ENCODE data around the gene STAT3. TPM values are rescaled to one million over a fixed set of nuclear protein-coding genes. Genes with fewer than 3 reads are reported as not detected.

The STAT3 gene
- total and polyA plus RNA-seq, 9 of the 15 experiments (the other 6 are each of a cell fraction or from before 2014, with no cell fraction given): 90.0 to 179 (median 114) TPM

DNA sequence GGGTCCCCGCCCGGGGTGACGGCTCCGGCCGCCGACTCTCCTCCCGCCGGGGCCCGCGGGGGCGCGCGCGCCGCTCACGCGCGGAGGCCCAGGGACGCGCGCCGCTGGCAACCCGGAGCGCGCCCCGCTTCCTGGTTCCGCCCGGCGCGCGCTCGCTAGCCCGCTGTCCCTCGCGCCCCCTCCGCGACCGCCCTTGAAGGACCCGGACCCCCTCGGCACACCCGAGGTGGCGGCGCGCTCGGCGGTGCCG lies 112.0 kb downstream of the STAT3 start, which contains the start of gene STAT5B (continued):
- peak; percentile 40; the same call in 1 of the 2 replicates for TF ChIP-seq PHF8 (IDR thresholded peaks at IDR 0.05; ENCODE audit: borderline replicate concordance, low read length)
- no peak for TF ChIP-seq FOXJ2 (tag; IDR thresholded peaks at IDR 0.05)
- TF ChIP-seq, protein P1, sequence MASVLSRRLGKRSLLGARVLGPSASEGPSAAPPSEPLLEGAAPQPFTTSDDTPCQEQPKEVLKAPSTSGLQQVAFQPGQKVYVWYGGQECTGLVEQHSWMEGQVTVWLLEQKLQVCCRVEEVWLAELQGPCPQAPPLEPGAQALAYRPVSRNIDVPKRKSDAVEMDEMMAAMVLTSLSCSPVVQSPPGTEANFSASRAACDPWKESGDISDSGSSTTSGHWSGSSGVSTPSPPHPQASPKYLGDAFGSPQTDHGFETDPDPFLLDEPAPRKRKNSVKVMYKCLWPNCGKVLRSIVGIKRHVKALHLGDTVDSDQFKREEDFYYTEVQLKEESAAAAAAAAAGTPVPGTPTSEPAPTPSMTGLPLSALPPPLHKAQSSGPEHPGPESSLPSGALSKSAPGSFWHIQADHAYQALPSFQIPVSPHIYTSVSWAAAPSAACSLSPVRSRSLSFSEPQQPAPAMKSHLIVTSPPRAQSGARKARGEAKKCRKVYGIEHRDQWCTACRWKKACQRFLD (CRISPR knock-in tag; IDR thresholded peaks at IDR 0.05): peak; percentile 84
- no peak for TF ChIP-seq ZBTB2 (IDR thresholded peaks at IDR 0.05)
- no peak for TF ChIP-seq ZNF586 (CRISPR knock-in tag; conservative IDR thresholded peaks at IDR 0.05)
- TF ChIP-seq RBM17 (IDR thresholded peaks at IDR 0.05; ENCODE audit: borderline replicate concordance, low read depth, low read length): no peak
- no peak for TF ChIP-seq E2F4 (CRISPR knock-in tag; IDR thresholded peaks at IDR 0.05; ENCODE audit: low read depth)
- TF ChIP-seq GABPA (tag; conservative IDR thresholded peaks at IDR 0.05; ENCODE audit: low read depth): peak; percentile 70
- TF ChIP-seq VEZF1 (CRISPR knock-in tag; IDR thresholded peaks at IDR 0.05): peak; percentile 35; the same call in 1 of the 2 replicates
- TF ChIP-seq SRSF1 (IDR thresholded peaks at IDR 0.05; ENCODE audit: low read depth, low read length): no peak
- no peak for TF ChIP-seq DEAF1 (CRISPR knock-in tag; IDR thresholded peaks at IDR 0.05)
- no peak for TF ChIP-seq SMARCA5 (IDR thresholded peaks at IDR 0.05)
- peak; percentile 61 for TF ChIP-seq HMGN3 (IDR thresholded peaks at IDR 0.05; ENCODE audit: borderline replicate concordance, extremely low read depth, insufficient read length, low read depth, low read length)
- TF ChIP-seq, protein P2, sequence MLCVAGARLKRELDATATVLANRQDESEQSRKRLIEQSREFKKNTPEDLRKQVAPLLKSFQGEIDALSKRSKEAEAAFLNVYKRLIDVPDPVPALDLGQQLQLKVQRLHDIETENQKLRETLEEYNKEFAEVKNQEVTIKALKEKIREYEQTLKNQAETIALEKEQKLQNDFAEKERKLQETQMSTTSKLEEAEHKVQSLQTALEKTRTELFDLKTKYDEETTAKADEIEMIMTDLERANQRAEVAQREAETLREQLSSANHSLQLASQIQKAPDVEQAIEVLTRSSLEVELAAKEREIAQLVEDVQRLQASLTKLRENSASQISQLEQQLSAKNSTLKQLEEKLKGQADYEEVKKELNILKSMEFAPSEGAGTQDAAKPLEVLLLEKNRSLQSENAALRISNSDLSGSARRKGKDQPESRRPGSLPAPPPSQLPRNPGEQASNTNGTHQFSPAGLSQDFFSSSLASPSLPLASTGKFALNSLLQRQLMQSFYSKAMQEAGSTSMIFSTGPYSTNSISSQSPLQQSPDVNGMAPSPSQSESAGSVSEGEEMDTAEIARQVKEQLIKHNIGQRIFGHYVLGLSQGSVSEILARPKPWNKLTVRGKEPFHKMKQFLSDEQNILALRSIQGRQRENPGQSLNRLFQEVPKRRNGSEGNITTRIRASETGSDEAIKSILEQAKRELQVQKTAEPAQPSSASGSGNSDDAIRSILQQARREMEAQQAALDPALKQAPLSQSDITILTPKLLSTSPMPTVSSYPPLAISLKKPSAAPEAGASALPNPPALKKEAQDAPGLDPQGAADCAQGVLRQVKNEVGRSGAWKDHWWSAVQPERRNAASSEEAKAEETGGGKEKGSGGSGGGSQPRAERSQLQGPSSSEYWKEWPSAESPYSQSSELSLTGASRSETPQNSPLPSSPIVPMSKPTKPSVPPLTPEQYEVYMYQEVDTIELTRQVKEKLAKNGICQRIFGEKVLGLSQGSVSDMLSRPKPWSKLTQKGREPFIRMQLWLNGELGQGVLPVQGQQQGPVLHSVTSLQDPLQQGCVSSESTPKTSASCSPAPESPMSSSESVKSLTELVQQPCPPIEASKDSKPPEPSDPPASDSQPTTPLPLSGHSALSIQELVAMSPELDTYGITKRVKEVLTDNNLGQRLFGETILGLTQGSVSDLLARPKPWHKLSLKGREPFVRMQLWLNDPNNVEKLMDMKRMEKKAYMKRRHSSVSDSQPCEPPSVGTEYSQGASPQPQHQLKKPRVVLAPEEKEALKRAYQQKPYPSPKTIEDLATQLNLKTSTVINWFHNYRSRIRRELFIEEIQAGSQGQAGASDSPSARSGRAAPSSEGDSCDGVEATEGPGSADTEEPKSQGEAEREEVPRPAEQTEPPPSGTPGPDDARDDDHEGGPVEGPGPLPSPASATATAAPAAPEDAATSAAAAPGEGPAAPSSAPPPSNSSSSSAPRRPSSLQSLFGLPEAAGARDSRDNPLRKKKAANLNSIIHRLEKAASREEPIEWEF (CRISPR knock-in tag; IDR thresholded peaks at IDR 0.05): 0 out of 2 replicates have a peak, but pooled peaks have one; percentile 80
